MCF 10A (cell line): ENCODE results near the gene CHURC1. TPM values are rescaled to one million over a fixed set of nuclear protein-coding genes. Genes with fewer than 3 reads are reported as not detected.
A peak's percentile ranks its signal among the peaks of the same experiment; 100 is the strongest.

Experiments used
- BruUV-seq: library from RNA; stranded (reverse); fragments of 400-500 nt; replicated peaks from 2 replicates; lab custom pipeline; 2021; lab: Mats Ljungman, UMichigan
- CTCF ChIA-PET: fragments of 300-600 bp; sonication (Branson Sonifier 250); formaldehyde crosslinking; extraction: SDS; loops from one replicate; lab custom pipeline; 2021; ENCODE audit warnings: antibody characterized with exemption, inconsistent platforms; lab: Yijun Ruan, JAX
- POLR2A ChIA-PET: fragments of 300-600, 350-650 bp; sonication (Branson Sonifier 250); formaldehyde crosslinking; extraction: SDS; loops from one replicate; lab custom pipeline; 2020; ENCODE audit warnings: antibody characterized with exemption, inconsistent platforms; lab: Yijun Ruan, JAX
- DNase-seq: peaks from one replicate; pipeline ENCODE4 v3.0.0-alpha.2; 2018; ENCODE audit not compliant: unreplicated experiment
- H3K27ac Mint-ChIP-seq: one replicate; pipeline ENCODE4 v1.8.0; 2022; ENCODE audit warnings: mild to moderate bottlenecking, low read depth, mixed read lengths; ENCODE audit not compliant: unreplicated experiment
- H3K27me3 Mint-ChIP-seq: one replicate; pipeline ENCODE4 v1.8.0; 2022; ENCODE audit warnings: mixed read lengths; ENCODE audit not compliant: insufficient read depth, unreplicated experiment
- H3K36me3 Mint-ChIP-seq: one replicate; pipeline ENCODE4 v1.8.0; 2022; ENCODE audit warnings: mild to moderate bottlenecking, moderate library complexity, mixed read lengths; ENCODE audit not compliant: insufficient read depth, unreplicated experiment
- H3K4me1 Mint-ChIP-seq: one replicate; pipeline ENCODE4 v1.8.0; 2022; ENCODE audit warnings: mixed read lengths; ENCODE audit not compliant: insufficient read depth, unreplicated experiment
- H3K4me3 Mint-ChIP-seq: one replicate; pipeline ENCODE4 v1.8.0; 2022; ENCODE audit warnings: mild to moderate bottlenecking, moderate library complexity, mixed read lengths; ENCODE audit not compliant: unreplicated experiment
- H3K9me3 Mint-ChIP-seq: one replicate; pipeline ENCODE4 v1.8.0; 2022; ENCODE audit warnings: mixed read lengths; ENCODE audit not compliant: unreplicated experiment
- intact Hi-C: fragments of 100-400 bp; cut with micrococcal nuclease; formaldehyde crosslinking; loops from 2 replicates; pipeline ENCODE4 v1.14.1; 2022
- total RNA-seq: library from RNA; stranded (reverse); gene quantifications from 2 replicates; pipeline ENCODE4 v1.2.3, GENCODE V29; 2022
- TF ChIP-seq, protein P1 (sequence below): fragments of 200-600 bp; IDR thresholded peaks from one replicate; pipeline ENCODE4 v1.8.0; 2022; ENCODE audit warnings: antibody characterized with exemption, mild to moderate bottlenecking; ENCODE audit not compliant: unreplicated experiment

The CHURC1 gene
- total RNA-seq, 1 experiment from 2014 or later: 72.5 TPM

DNA sequence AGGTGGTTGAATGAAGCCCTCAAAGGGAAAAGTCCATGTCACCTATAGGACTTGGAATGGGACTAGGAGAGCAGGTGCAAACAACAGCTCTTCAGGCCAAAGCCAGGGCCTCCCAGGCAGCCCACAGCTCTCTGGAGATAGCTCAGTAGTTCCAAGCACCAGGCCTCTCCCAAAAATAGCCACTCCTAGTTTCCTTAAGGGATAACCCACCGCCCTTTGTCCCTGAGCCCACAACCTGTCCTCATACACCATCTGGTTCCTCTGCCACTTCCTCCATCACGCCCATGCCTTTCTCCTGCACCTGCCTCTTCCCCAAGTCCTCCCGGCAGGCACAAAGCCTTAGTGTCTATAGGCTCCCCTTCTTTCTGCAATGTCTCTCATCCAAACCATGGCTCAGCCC lies 55.8 kb downstream of the CHURC1 start:
- ChIA-PET POLR2A (interaction anchor here (1.0 to 1.6 kb wide), 3 partner anchors 13 to 133 kb away, joined by 3 to 5 read pairs (median 4); partner anchors contain the start of gene MAX), CTCF (interaction anchor here (0.7 to 1.8 kb wide), 3 partner anchors 12 to 1778 kb away, joined by 3 to 7 read pairs (median 5); no protein-coding TSS in a partner anchor)
- TF ChIP-seq, protein P1, sequence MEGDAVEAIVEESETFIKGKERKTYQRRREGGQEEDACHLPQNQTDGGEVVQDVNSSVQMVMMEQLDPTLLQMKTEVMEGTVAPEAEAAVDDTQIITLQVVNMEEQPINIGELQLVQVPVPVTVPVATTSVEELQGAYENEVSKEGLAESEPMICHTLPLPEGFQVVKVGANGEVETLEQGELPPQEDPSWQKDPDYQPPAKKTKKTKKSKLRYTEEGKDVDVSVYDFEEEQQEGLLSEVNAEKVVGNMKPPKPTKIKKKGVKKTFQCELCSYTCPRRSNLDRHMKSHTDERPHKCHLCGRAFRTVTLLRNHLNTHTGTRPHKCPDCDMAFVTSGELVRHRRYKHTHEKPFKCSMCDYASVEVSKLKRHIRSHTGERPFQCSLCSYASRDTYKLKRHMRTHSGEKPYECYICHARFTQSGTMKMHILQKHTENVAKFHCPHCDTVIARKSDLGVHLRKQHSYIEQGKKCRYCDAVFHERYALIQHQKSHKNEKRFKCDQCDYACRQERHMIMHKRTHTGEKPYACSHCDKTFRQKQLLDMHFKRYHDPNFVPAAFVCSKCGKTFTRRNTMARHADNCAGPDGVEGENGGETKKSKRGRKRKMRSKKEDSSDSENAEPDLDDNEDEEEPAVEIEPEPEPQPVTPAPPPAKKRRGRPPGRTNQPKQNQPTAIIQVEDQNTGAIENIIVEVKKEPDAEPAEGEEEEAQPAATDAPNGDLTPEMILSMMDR: no peak
- BruUV-seq: no TSS peak
- Mint-ChIP-seq H3K4me3 (no peak overlapping the region), H3K36me3 (no peaks in the 10 kb centered on the region), H3K9me3 (no peaks in the 10 kb centered on the region), H3K27ac (no peak overlapping the region), H3K4me1 (no peaks in the 10 kb centered on the region), H3K27me3 (no peaks in the 10 kb centered on the region)
- no peak for DNase-seq
- intact Hi-C loops: no loop called here

DNA sequence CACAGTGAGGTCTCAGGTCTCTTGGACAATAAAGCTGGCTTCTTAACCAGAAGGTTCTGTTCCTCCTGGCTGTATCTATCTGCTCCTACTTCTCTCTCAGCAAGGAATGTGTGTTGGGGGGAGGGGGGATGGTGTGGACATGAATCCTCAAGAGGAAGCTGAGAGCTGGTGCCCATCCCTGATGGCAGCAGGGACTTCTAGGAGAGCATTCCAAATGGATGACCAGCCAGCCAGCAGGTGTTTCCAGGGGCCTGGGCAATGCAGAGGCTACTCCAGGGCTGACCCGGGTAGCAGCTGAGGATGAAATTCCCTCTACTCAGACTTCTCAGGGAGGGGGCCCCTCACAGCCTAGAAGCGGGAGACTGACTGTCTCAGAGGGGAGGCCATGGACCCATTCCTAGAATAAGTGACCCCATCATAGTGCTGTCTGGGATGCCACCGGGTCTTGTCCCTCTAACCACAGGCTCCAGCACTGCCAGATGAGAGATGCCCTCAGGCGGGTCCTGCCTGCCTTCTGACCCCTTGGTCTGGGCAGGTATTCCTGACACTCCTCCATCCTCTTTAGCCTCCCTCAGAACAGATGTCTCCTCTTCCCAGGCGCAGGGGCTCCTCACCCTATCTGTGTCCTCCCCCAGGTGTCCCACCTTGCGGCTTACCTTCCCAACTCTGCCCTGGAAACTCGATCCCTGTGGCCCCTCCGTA lies 56.7 kb downstream of the CHURC1 start:
- intact Hi-C loops: no loop called here
- ChIA-PET CTCF (interaction anchor here (0.6 to 1.8 kb wide), 7 partner anchors 10 to 1777 kb away, joined by 3 to 7 read pairs (median 4); no protein-coding TSS in a partner anchor), POLR2A (interaction anchor here (0.6 to 1.6 kb wide), 6 partner anchors 14 to 470 kb away, joined by 3 to 5 read pairs (median 4); partner anchors contain the start of gene MAX)
- H3K9me3 Mint-ChIP-seq: no peaks in the 10 kb centered on the region
- no peaks in the 10 kb centered on the region for H3K4me1 Mint-ChIP-seq
- BruUV-seq: no TSS peak
- TF ChIP-seq, protein P1: no peak
- no peak overlapping the region for H3K27ac Mint-ChIP-seq
- peak overlapping the region; percentile 56 for H3K4me3 Mint-ChIP-seq
- H3K36me3 Mint-ChIP-seq: no peaks in the 10 kb centered on the region
- H3K27me3 Mint-ChIP-seq: no peaks in the 10 kb centered on the region
- no peak for DNase-seq

DNA sequence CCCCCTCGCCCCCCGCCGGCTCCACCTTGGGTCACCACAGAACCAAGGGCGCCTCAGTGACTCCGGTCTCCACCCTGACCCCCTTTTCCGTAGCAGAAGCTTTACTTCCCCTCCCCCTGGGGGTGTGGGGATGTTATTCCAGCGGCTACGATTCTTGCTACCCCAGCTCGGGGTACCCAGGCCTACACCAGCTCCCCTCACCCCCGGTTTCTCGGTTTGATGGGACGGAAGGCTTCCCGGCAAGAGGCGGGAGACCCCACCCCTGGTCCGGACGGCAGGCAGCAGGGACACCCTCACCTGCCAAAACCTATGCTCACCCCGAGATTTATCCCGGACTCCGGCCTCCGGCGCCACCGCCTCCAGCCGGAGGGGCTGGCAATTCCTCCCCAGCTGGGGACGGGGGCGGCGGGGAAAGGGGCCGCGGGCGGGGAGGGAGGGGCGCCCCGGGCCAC lies 57.3 kb downstream of the CHURC1 start:
- Mint-ChIP-seq H3K4me3 (peak overlapping the region; percentile 56), H3K9me3 (no peaks in the 10 kb centered on the region), H3K27ac (no peak overlapping the region), H3K4me1 (no peaks in the 10 kb centered on the region), H3K27me3 (no peaks in the 10 kb centered on the region), H3K36me3 (no peaks in the 10 kb centered on the region)
- CTCF ChIA-PET: interaction anchor here (0.6 to 1.8 kb wide), 4 partner anchors 9 to 23 kb away, joined by 3 to 7 read pairs (median 4); no protein-coding TSS in a partner anchor
- BruUV-seq: no TSS peak
- intact Hi-C loops: no loop called here
- DNase-seq: no peak
- POLR2A ChIA-PET: interaction anchor here (0.6 to 1.5 kb wide), 3 partner anchors 14 to 470 kb away, joined by 3 to 4 read pairs (median 4); no protein-coding TSS in a partner anchor
- TF ChIP-seq, protein P1: no peak
